ENCODE data around the gene ALCAM.

GRCh38 chr3:105345156-105345555 lies 21.6 kb upstream of the ALCAM start:
- TF ChIP-seq EZH2 (IDR thresholded peaks at IDR 0.05) (no peak), EZH2phosphoT487 (IDR thresholded peaks at IDR 0.05) (no peak)
- TF ChIP-seq, protein P1, sequence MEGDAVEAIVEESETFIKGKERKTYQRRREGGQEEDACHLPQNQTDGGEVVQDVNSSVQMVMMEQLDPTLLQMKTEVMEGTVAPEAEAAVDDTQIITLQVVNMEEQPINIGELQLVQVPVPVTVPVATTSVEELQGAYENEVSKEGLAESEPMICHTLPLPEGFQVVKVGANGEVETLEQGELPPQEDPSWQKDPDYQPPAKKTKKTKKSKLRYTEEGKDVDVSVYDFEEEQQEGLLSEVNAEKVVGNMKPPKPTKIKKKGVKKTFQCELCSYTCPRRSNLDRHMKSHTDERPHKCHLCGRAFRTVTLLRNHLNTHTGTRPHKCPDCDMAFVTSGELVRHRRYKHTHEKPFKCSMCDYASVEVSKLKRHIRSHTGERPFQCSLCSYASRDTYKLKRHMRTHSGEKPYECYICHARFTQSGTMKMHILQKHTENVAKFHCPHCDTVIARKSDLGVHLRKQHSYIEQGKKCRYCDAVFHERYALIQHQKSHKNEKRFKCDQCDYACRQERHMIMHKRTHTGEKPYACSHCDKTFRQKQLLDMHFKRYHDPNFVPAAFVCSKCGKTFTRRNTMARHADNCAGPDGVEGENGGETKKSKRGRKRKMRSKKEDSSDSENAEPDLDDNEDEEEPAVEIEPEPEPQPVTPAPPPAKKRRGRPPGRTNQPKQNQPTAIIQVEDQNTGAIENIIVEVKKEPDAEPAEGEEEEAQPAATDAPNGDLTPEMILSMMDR (IDR thresholded peaks at IDR 0.05), result no peak
